Esophagus muscularis mucosa (tissue), 4 donors: ENCODE results near the gene KRT15. TPM values are rescaled to one million over a fixed set of nuclear protein-coding genes. Genes with fewer than 3 reads are reported as not detected.

Experiments
- DNase-seq: peaks from one replicate; pipeline ENCODE4 v3.0.0-alpha.2; 2017; ENCODE audit errors: extremely low spot score
- H3K27ac ChIP-seq, 4 donors: fragments of 200-600 bp; sonication (generic); replicated peaks in 1 of 4; 1 replicate in 3 of 4; 2 replicates in 1 of 4; pipeline ENCODE4 v1.5.1; 2016 to 2019; ENCODE audit warnings: mild to moderate bottlenecking in 1 of 4
- H3K27me3 ChIP-seq, 4 donors: fragments of 200-600 bp; sonication (generic); one replicate each; pipeline versions ENCODE4 v1.5.1 to v1.6.0; 2016 to 2019
- H3K36me3 ChIP-seq, 4 donors: fragments of 200-600 bp; sonication (generic); one replicate each; pipeline ENCODE4 v1.5.1; 2016 to 2019
- H3K4me1 ChIP-seq, 4 donors: fragments of 200-600 bp; sonication (generic); one replicate each; pipeline ENCODE4 v1.5.1; 2016 to 2019
- H3K4me3 ChIP-seq, 4 donors: fragments of 200-600 bp; sonication (generic); 1 replicate in 2 of 4; 2 replicates in 2 of 4; pipeline ENCODE4 v1.5.1; 2016 to 2019; ENCODE audit warnings: mild to moderate bottlenecking in 4 of 4, moderate library complexity in 1 of 4
- H3K9me3 ChIP-seq, 4 donors: fragments of 200-600 bp; sonication (generic); 1 replicate in 3 of 4; 2 replicates in 1 of 4; pipeline ENCODE4 v1.5.1; 2016 to 2019
- CTCF ChIP-seq, 3 experiments: fragments of 200-600 bp in 2 of 3; fragments of 450-650 bp in 1 of 3; sonication (generic) in 2 of 3; IDR thresholded peaks; one replicate each; pipeline ENCODE4 v1.5.1; 2017 to 2019; ENCODE audit warnings: antibody characterized with exemption in 3 of 3, mild to moderate bottlenecking in 2 of 3, moderate library complexity in 1 of 3
- EP300 ChIP-seq: sonication (generic); formaldehyde crosslinking; IDR thresholded peaks from one replicate; pipeline ENCODE4 v1.6.1; 2017; ENCODE audit warnings: antibody characterized with exemption
- POLR2A ChIP-seq: fragments of 450-650 bp; IDR thresholded peaks from one replicate; pipeline ENCODE4 v1.6.1; 2017; ENCODE audit warnings: antibody characterized with exemption, moderate library complexity, mild to moderate bottlenecking, low read depth
- POLR2AphosphoS5 ChIP-seq, 2 donors: sonication (generic); formaldehyde crosslinking; IDR thresholded peaks; one replicate each; pipeline ENCODE4 v1.6.1; 2017; ENCODE audit warnings: antibody characterized with exemption in 2 of 2
- WGBS: methylation state at CpG from one replicate; pipeline ENCODE4 v1.1.5; 2018; 5-methylcytosine and 5-hydroxymethylcytosine counted together
- intact Hi-C: fragments of 100-400 bp; cut with DNase I; formaldehyde crosslinking; loops from one replicate; pipeline ENCODE4 v1.15.1; 2023
- total RNA-seq, 4 donors: library from RNA; depleted of rRNA; stranded (reverse); fragments of >200 nt; gene quantifications; one replicate each; pipeline versions ENCODE4 v1.1.0 to v1.2.1, GENCODE V29; 2016

Gene KRT15
- total RNA-seq, 4 donors from 2014 or later = 3.3 TPM; not detected in 3

GRCh38 chr17:41481036-41481435 is 37.7 kb downstream of the KRT15 start, which contains the start of gene KRT35:
KRT35 (minus strand) TSS chr17:41481151; CDS start chr17:41481097, 54 bp downstream.
- Histone ChIP-seq H3K4me1 (no peaks in the 10 kb centered on the region), H3K27ac (no peak within 1 kb of the TSS), H3K27me3 (no peaks in the 10 kb centered on the region), H3K36me3 (no peaks in the 10 kb centered on the region), H3K4me3 (no peak within 1 kb of the TSS), H3K9me3 (no peaks in the 10 kb centered on the region)
- no peak for DNase-seq
- no peak for TF ChIP-seq CTCF (IDR thresholded peaks at IDR 0.05)
- TF ChIP-seq POLR2AphosphoS5 (IDR thresholded peaks at IDR 0.05) = no peak
- no peak for TF ChIP-seq EP300
- TF ChIP-seq POLR2A = no peak
- WGBS = 100% methylated on average over 2 of the region's 2 CpGs
- intact Hi-C loops = no loop called here

- WGBS = 94% methylated on average over 8 of the region's 10 CpGs
- H3K36me3 ChIP-seq = no peaks in the 10 kb centered on the region
- no peaks in the 10 kb centered on the region for H3K9me3 ChIP-seq
- H3K4me3 ChIP-seq = no peak overlapping the region
- TF ChIP-seq POLR2A (no peak), EP300 (no peak), CTCF (IDR thresholded peaks at IDR 0.05) (no peak), POLR2AphosphoS5 (IDR thresholded peaks at IDR 0.05) (no peak)
- DNase-seq = no peak
- H3K27ac ChIP-seq = no peak overlapping the region
- H3K4me1 ChIP-seq = no peaks in the 10 kb centered on the region
- intact Hi-C loops = no loop called here
- H3K27me3 ChIP-seq = no peaks in the 10 kb centered on the region
Measured at GRCh38 chr17:41480581-41480980, 38.1 kb downstream of the KRT15 start.

- no peaks in the 10 kb centered on the region for H3K36me3 ChIP-seq
- H3K27me3 ChIP-seq = no peaks in the 10 kb centered on the region
- no peak overlapping the region for H3K27ac ChIP-seq
- TF ChIP-seq POLR2AphosphoS5 (IDR thresholded peaks at IDR 0.05) = no peak
- TF ChIP-seq EP300 = no peak
- TF ChIP-seq CTCF (IDR thresholded peaks at IDR 0.05) = no peak
- TF ChIP-seq POLR2A = no peak
- WGBS = 58% methylated on average over 1 of the region's 2 CpGs
- intact Hi-C loops = no loop called here
- no peaks in the 10 kb centered on the region for H3K9me3 ChIP-seq
- H3K4me1 ChIP-seq = no peaks in the 10 kb centered on the region
- H3K4me3 ChIP-seq = no peak overlapping the region
- DNase-seq = no peak
Measured at GRCh38 chr17:41480136-41480535, 38.6 kb downstream of the KRT15 start.

- Histone ChIP-seq H3K4me1 (no peaks in the 10 kb centered on the region), H3K4me3 (no peak overlapping the region), H3K27ac (no peak overlapping the region), H3K9me3 (no peaks in the 10 kb centered on the region), H3K27me3 (no peaks in the 10 kb centered on the region), H3K36me3 (no peaks in the 10 kb centered on the region)
- intact Hi-C loops = no loop called here
- DNase-seq = no peak
- no peak for TF ChIP-seq POLR2A
- TF ChIP-seq EP300 = no peak
- TF ChIP-seq CTCF (IDR thresholded peaks at IDR 0.05) = no peak
- TF ChIP-seq POLR2AphosphoS5 (IDR thresholded peaks at IDR 0.05) = no peak
- WGBS = 87% methylated on average over 3 of the region's 8 CpGs
Measured at GRCh38 chr17:41478237-41478636, 40.5 kb downstream of the KRT15 start.
